ENCODE results near the gene GLS. TPM values are rescaled to one million over a fixed set of nuclear protein-coding genes. Genes with fewer than 3 reads are reported as not detected.
"Not testable (repeated sequence)": the region's sequence is repeated elsewhere in the genome, so short reads cannot be mapped to it uniquely, and the experiment has no call there.

The GLS gene
- polyA plus RNA-seq: 10 to 100 TPM; 13.9 to 24.3 (median 22.6) TPM

GRCh38 chr2:190880378-190881083 is at the start of gene GLS:
GLS (plus strand) TSS chr2:190880821; CDS start chr2:190881085, 264 bp downstream.
- peak within 1 kb of the TSS; percentile 7 for H3K27ac ChIP-seq (ENCODE audit: low read depth, low read length)
- 0 to 1% (median 0%) methylated on average over 51 to 56 of the region's 56 CpGs for WGBS, 3 donors

GRCh38 chr2:190831941-190832340 is 48.7 kb upstream of the GLS start:
- 75 to 82% (median 80%) methylated on average over 3 of the region's 3 CpGs for WGBS, 3 donors
- no peak overlapping the region for H3K27ac ChIP-seq (ENCODE audit: low read depth, low read length)

GRCh38 chr2:190834890-190835208 is 45.8 kb upstream of the GLS start:
- WGBS, 3 donors: 33 to 63% (median 57%) methylated on average over 1 of the region's 1 CpG
- H3K27ac ChIP-seq (ENCODE audit: low read depth, low read length): no peak overlapping the region

- H3K27ac ChIP-seq (ENCODE audit: low read depth, low read length): no peak overlapping the region
- 59 to 90% (median 63%) methylated on average over 3 of the region's 3 CpGs for WGBS, 3 donors
Observed at GRCh38 chr2:190835303-190835930, 45.2 kb upstream of the GLS start.

- WGBS, 3 donors: 65 to 82% (median 78%) methylated on average over 3 of the region's 3 CpGs
- no peak overlapping the region for H3K27ac ChIP-seq (ENCODE audit: low read depth, low read length)
Observed at GRCh38 chr2:190836767-190837166, 43.9 kb upstream of the GLS start.

GRCh38 chr2:190837420-190837819 is 43.2 kb upstream of the GLS start:
- H3K27ac ChIP-seq (ENCODE audit: low read depth, low read length): no peak overlapping the region

GRCh38 chr2:190837952-190838361 is 42.7 kb upstream of the GLS start:
- H3K27ac ChIP-seq (ENCODE audit: low read depth, low read length): no peak overlapping the region
- 74 to 89% (median 88%) methylated on average over 3 of the region's 3 CpGs for WGBS, 3 donors

GRCh38 chr2:190838492-190838910 is 42.1 kb upstream of the GLS start:
- 88 to 91% (median 88%) methylated on average over 2 of the region's 2 CpGs for WGBS, 3 donors

GRCh38 chr2:190840569-190841172 is 40.0 kb upstream of the GLS start:
- WGBS, 3 donors: 61 to 79% (median 73%) methylated on average over 4 of the region's 4 CpGs
- H3K27ac ChIP-seq (ENCODE audit: low read depth, low read length): no peak overlapping the region

More at GRCh38 chr2:190838492-190838910, 42.1 kb upstream of the GLS start:
- no peak overlapping the region for H3K27ac ChIP-seq (ENCODE audit: low read depth, low read length)

GRCh38 chr2:190841707-190842505 is 38.7 kb upstream of the GLS start:
- no peak overlapping the region for H3K27ac ChIP-seq (ENCODE audit: low read depth, low read length)

GRCh38 chr2:190842606-190843104 is 38.0 kb upstream of the GLS start:
- 87 to 95% (median 93%) methylated on average over 1 of the region's 1 CpG for WGBS, 3 donors

More at GRCh38 chr2:190841707-190842505, 38.7 kb upstream of the GLS start:
- 87 to 94% (median 87%) methylated on average over 8 of the region's 8 CpGs for WGBS, 3 donors

GRCh38 chr2:190843890-190844699 is 36.5 kb upstream of the GLS start:
- 92 to 94% (median 93%) methylated on average over 3 of the region's 3 CpGs for WGBS, 3 donors
- no peak overlapping the region for H3K27ac ChIP-seq (ENCODE audit: low read depth, low read length)

More at GRCh38 chr2:190842606-190843104, 38.0 kb upstream of the GLS start:
- no peak overlapping the region for H3K27ac ChIP-seq (ENCODE audit: low read depth, low read length)

- no peak overlapping the region for H3K27ac ChIP-seq (ENCODE audit: low read depth, low read length)
- WGBS, 3 donors: 87 to 92% (median 88%) methylated on average over 4 of the region's 4 CpGs
Observed at GRCh38 chr2:190844700-190845401, 35.8 kb upstream of the GLS start.

GRCh38 chr2:190846746-190847145 is 33.9 kb upstream of the GLS start:
- WGBS, 3 donors: 35 to 89% (median 89%) methylated on average over 7 of the region's 7 CpGs
- H3K27ac ChIP-seq (ENCODE audit: low read depth, low read length): no peak overlapping the region

GRCh38 chr2:190847504-190848081 is 33.0 kb upstream of the GLS start:
- 10 to 31% (median 26%) methylated on average over 3 of the region's 3 CpGs for WGBS, 3 donors
- H3K27ac ChIP-seq (ENCODE audit: low read depth, low read length): no peak overlapping the region

- H3K27ac ChIP-seq (ENCODE audit: low read depth, low read length): no peak overlapping the region
- 74 to 87% (median 79%) methylated on average over 2 of the region's 2 CpGs for WGBS, 3 donors
Observed at GRCh38 chr2:190849774-190850173, 30.8 kb upstream of the GLS start.

GRCh38 chr2:190853022-190853421 is 27.6 kb upstream of the GLS start:
- H3K27ac ChIP-seq (ENCODE audit: low read depth, low read length): not testable (repeated sequence)
- 87 to 95% (median 90%) methylated on average over 4 of the region's 4 CpGs for WGBS, 3 donors
